GM18508 (cell line): ENCODE results near the gene LRRC71.

Experiments
- ATAC-seq: cut with Tn5 transposase; IDR thresholded peaks from one replicate; pipeline ENCODE4 v1.9.1; 2021; ENCODE audit warnings: moderate number of reproducible peaks; ENCODE audit not compliant: insufficient read depth, unreplicated experiment

Gene LRRC71

DNA sequence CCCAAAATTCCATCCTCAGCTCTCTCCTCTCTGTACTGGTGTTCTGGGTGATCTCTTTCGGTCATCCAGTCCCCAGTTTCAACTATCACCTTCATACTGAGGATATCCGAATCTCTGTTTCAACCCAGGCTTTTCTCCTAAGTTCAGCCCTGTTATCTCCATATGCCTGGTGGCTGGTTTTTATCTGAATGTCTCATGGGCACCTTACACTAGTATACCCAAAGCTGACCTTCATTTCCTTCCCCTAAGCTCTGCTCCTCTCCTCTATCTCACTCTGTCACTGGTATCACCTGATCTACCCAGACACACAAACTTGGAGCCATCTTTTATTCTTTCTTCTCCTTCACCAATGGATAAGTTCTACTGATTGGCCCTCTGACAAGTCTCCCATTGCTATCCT is 53.0 kb downstream of the LRRC71 start:
- no peak for ATAC-seq

DNA sequence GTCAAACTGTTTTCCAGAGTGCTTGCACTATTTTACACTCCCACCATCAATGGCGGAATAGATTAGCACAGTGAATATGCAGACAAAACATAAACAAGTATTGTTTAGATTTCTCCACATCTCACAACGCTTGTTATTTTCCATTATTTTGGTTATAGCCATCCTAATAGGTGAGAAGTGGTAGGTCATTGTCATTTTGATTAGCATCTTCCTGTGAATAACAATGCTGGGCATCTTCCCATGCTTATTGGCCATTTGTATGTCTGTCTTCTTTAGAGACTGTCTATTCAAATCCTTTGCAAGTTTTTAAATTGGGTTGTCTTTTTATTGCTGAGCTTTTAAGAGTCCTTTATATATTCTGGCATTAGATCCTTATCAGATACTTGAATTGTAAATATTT is 54.7 kb downstream of the LRRC71 start:
- no peak for ATAC-seq

DNA sequence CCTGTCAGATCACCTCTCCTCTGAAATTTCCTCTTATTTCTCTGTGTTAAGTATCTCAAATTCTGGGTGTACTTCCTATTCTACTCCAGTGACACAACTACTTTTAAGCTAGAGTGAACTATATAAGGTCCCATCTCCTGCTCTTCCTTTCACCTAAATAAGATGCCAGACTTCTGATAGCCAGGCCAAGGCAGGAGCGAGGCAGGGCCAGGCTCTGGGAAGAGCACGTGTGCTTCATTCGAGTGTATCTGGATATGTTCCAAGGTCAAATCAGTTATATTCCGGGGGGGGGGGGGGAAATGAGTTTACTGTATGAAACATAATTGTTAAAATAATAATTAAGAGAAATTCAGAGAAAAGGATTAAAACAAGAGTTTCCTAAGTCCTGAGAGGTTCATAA is 60.1 kb downstream of the LRRC71 start:
- no peak for ATAC-seq
